Measurements from ENCODE around the gene IPO13. TPM values are rescaled to one million over a fixed set of nuclear protein-coding genes. Genes with fewer than 3 reads are reported as not detected.

Gene IPO13
- total RNA-seq, 1 donor from 2014 or later: 28.7 TPM

GRCh38 chr1:43981135-43981491 lies 34.4 kb downstream of the IPO13 start:
- TF ChIP-seq CTCF (conservative IDR thresholded peaks at IDR 0.05; ENCODE audit: low read depth, low read length): no peak
- H3K4me3 ChIP-seq (ENCODE audit: low read depth, low read length): no peak overlapping the region
- DNase-seq (ENCODE audit: low read depth): no peak

- no peak overlapping the region for H3K4me3 ChIP-seq (ENCODE audit: low read depth, low read length)
- no peak for DNase-seq (ENCODE audit: low read depth)
- no peak for TF ChIP-seq CTCF (conservative IDR thresholded peaks at IDR 0.05; ENCODE audit: low read depth, low read length)
Observed at GRCh38 chr1:43981636-43982035, 34.9 kb downstream of the IPO13 start.

- no peak for DNase-seq (ENCODE audit: low read depth)
- H3K4me3 ChIP-seq (ENCODE audit: low read depth, low read length): no peak overlapping the region
- TF ChIP-seq CTCF (conservative IDR thresholded peaks at IDR 0.05; ENCODE audit: low read depth, low read length): no peak
Observed at GRCh38 chr1:43982241-43982640, 35.5 kb downstream of the IPO13 start.

GRCh38 chr1:43982808-43983207 lies 36.1 kb downstream of the IPO13 start:
- no peak overlapping the region for H3K4me3 ChIP-seq (ENCODE audit: low read depth, low read length)
- no peak for DNase-seq (ENCODE audit: low read depth)
- TF ChIP-seq CTCF (conservative IDR thresholded peaks at IDR 0.05; ENCODE audit: low read depth, low read length): no peak

- no peak overlapping the region for H3K4me3 ChIP-seq (ENCODE audit: low read depth, low read length)
- DNase-seq (ENCODE audit: low read depth): no peak
- TF ChIP-seq CTCF (conservative IDR thresholded peaks at IDR 0.05; ENCODE audit: low read depth, low read length): no peak
Observed at GRCh38 chr1:43983253-43983899, 36.6 kb downstream of the IPO13 start.

- TF ChIP-seq CTCF (conservative IDR thresholded peaks at IDR 0.05; ENCODE audit: low read depth, low read length): no peak
- DNase-seq (ENCODE audit: low read depth): no peak
- no peak overlapping the region for H3K4me3 ChIP-seq (ENCODE audit: low read depth, low read length)
Observed at GRCh38 chr1:43984855-43985254, 38.1 kb downstream of the IPO13 start.

GRCh38 chr1:43985984-43986595 lies 39.3 kb downstream of the IPO13 start:
- no peak overlapping the region for H3K4me3 ChIP-seq (ENCODE audit: low read depth, low read length)
- no peak for DNase-seq (ENCODE audit: low read depth)
- no peak for TF ChIP-seq CTCF (conservative IDR thresholded peaks at IDR 0.05; ENCODE audit: low read depth, low read length)
